CD4-positive, CD25-positive, alpha-beta regulatory T cell (primary cell): ENCODE results near the gene CETN2. TPM values are rescaled to one million over a fixed set of nuclear protein-coding genes. Genes with fewer than 3 reads are reported as not detected.
"Not testable (repeated sequence)": the region's sequence is repeated elsewhere in the genome, so short reads cannot be mapped to it uniquely, and the experiment has no call there.

ENCODE experiments used
- ATAC-seq, 2 donors: fragments of 150-1000 bp; cut with Tn5 transposase; one replicate each; pipeline ENCODE4 v1.10.0; 2021; ENCODE audit warnings: low read depth in 2 of 2, moderate number of reproducible peaks in 2 of 2, moderate library complexity in 1 of 2
- DNase-seq, 3 donors: peaks; one replicate each; pipeline versions ENCODE4 v3.0.0 to v3.0.0-alpha.2; 2012 to 2022; ENCODE audit warnings: mixed read lengths in 1 of 3
- H3K27ac ChIP-seq: one replicate; pipeline ENCODE4 v1.7.0; 2013; ENCODE audit warnings: mild to moderate bottlenecking, low read length; ENCODE audit not compliant: insufficient read depth, poor library complexity, severe bottlenecking
- H3K27me3 ChIP-seq: one replicate; pipeline ENCODE4 v1.7.0; 2013; ENCODE audit warnings: low read length; ENCODE audit not compliant: control insufficient read depth, insufficient read depth
- H3K36me3 ChIP-seq: one replicate; pipeline ENCODE4 v1.7.0; 2013; ENCODE audit warnings: mild to moderate bottlenecking, low read length, moderate library complexity; ENCODE audit not compliant: control insufficient read depth, insufficient read depth
- H3K4me1 ChIP-seq: 2 replicates; pipeline ENCODE4 v1.7.0; 2013; ENCODE audit warnings: mild to moderate bottlenecking, low read length; ENCODE audit not compliant: insufficient read depth, control insufficient read depth, poor library complexity, severe bottlenecking
- H3K4me3 ChIP-seq: one replicate; pipeline ENCODE4 v1.7.0; 2013; ENCODE audit warnings: low read depth, mild to moderate bottlenecking, low read length, moderate library complexity
- H3K9me3 ChIP-seq, 2 experiments: 1 replicate in 1 of 2; 2 replicates in 1 of 2; pipeline ENCODE4 v1.7.0; 2013; ENCODE audit warnings: low read length in 2 of 2, mild to moderate bottlenecking in 1 of 2, moderate library complexity in 1 of 2; ENCODE audit not compliant: control insufficient read depth in 2 of 2
- H3K27ac Mint-ChIP-seq, 3 donors: one replicate each; pipeline ENCODE4 v1.8.0; 2020 to 2022; ENCODE audit warnings: mild to moderate bottlenecking in 3 of 3, mixed read lengths in 3 of 3, moderate library complexity in 2 of 3
- H3K27me3 Mint-ChIP-seq: one replicate; pipeline ENCODE4 v1.8.0; 2022; ENCODE audit warnings: mild to moderate bottlenecking, mixed read lengths
- H3K36me3 Mint-ChIP-seq: one replicate; pipeline ENCODE4 v1.8.0; 2020; ENCODE audit warnings: mixed read lengths
- H3K4me1 Mint-ChIP-seq, 4 donors: one replicate each; pipeline ENCODE4 v1.8.0; 2020 to 2022; ENCODE audit warnings: mixed read lengths in 4 of 4, mild to moderate bottlenecking in 1 of 4
- H3K4me3 Mint-ChIP-seq, 4 donors: one replicate each; pipeline ENCODE4 v1.8.0; 2020 to 2022; ENCODE audit warnings: mild to moderate bottlenecking in 4 of 4, mixed read lengths in 4 of 4, moderate library complexity in 3 of 4
- H3K9me3 Mint-ChIP-seq, 7 donors: one replicate each; pipeline ENCODE4 v1.8.0; 2020 to 2022; ENCODE audit warnings: mixed read lengths in 7 of 7, mild to moderate bottlenecking in 3 of 7, moderate library complexity in 2 of 7
- polyA plus RNA-seq, 4 donors: library from polyadenylated mRNA; unstranded; fragments of 300-500 nt; fragmentation: Illumina TruSeq; gene quantifications; one replicate each; pipeline ENCODE4 v1.2.3, GENCODE V29; 2021
- total RNA-seq: library from RNA; stranded (reverse); gene quantifications from one replicate; pipeline ENCODE4 v1.2.3, GENCODE V29; 2022

The CETN2 gene
- total and polyA plus RNA-seq, 5 donors from 2014 or later, result 6.1 to 22.2 (median 20.2) TPM

DNA sequence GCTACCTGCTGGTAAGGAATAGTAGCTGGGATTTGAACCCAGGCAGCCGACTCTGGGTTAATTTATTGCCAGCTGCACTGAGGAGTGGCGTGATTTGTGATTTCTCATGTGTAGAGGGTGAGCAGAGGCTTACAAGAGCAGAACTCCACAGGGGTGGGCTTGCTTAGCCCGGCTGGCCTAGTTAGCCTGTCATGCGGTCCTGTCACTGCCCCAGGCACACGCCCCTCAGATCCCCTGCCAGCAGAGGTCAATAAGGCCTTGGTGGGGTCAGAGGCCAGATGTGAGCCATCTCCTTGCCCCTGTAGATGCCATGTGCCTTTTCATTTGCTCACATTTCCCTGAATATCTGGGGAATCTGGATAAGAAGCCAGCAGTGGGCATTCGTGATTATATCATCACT lies 13.7 kb upstream of the CETN2 start:
- Mint-ChIP-seq H3K9me3 (peaks cover 0 to 2% (median 0%) of the 10 kb centered on the region in 7 donors), H3K36me3 (peaks cover 3% of the 10 kb centered on the region), H3K27me3 (no peaks in the 10 kb centered on the region), H3K4me1 (peaks cover 0 to 4% (median 0%) of the 10 kb centered on the region in 4 donors), H3K27ac (no peak overlapping the region), H3K4me3 (no peak overlapping the region)
- Histone ChIP-seq H3K4me3 (no peak overlapping the region), H3K9me3 (no peaks in the 10 kb centered on the region), H3K27me3 (no peaks in the 10 kb centered on the region), H3K36me3 (peaks cover 5% of the 10 kb centered on the region), H3K4me1 (no peaks in the 10 kb centered on the region), H3K27ac (no peak overlapping the region)
- no peak for DNase-seq
- ATAC-seq, result no peak

DNA sequence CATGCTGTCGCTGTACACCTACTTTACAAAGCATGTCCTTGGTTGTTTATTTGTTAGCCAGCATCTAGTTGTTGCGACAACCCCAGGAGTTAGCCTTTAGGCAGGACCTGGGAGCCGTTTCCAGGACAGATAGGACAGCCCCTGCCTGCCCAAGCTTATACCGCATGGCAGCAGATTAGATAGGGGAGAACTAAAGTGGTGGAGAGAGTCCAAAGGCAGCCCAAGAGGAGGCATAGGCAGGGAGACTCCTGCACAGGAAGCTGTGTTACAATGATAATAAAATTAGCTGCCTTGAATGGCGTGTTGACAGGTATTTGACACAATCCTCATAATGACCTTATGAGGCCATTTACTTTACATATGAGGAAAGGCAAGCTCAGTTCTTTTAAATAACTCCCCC lies 13.3 kb upstream of the CETN2 start:
- Histone ChIP-seq H3K9me3 (no peaks in the 10 kb centered on the region), H3K4me1 (no peaks in the 10 kb centered on the region), H3K27ac (no peak overlapping the region), H3K27me3 (no peaks in the 10 kb centered on the region), H3K36me3 (peaks cover 5% of the 10 kb centered on the region), H3K4me3 (no peak overlapping the region)
- no peak for ATAC-seq
- Mint-ChIP-seq H3K27ac (no peak overlapping the region), H3K27me3 (no peaks in the 10 kb centered on the region), H3K4me1 (peaks cover 0 to 8% (median 0%) of the 10 kb centered on the region in 4 donors), H3K4me3 (no peak overlapping the region), H3K9me3 (peaks cover 0 to 2% (median 0%) of the 10 kb centered on the region in 7 donors), H3K36me3 (peaks cover 3% of the 10 kb centered on the region)
- no peak for DNase-seq

GRCh38 chrX:152842772-152843338 lies 12.3 kb upstream of the CETN2 start:
- Mint-ChIP-seq H3K27me3 (no peaks in the 10 kb centered on the region), H3K9me3 (peaks cover 0 to 2% (median 0%) of the 10 kb centered on the region in 7 donors), H3K4me1 (peaks cover 0 to 11% (median 0%) of the 10 kb centered on the region in 4 donors), H3K4me3 (no peak overlapping the region), H3K27ac (no peak overlapping the region), H3K36me3 (peaks cover 3% of the 10 kb centered on the region)
- peaks cover 5% of the 10 kb centered on the region for H3K36me3 ChIP-seq
- H3K27ac ChIP-seq, result no peak overlapping the region
- H3K9me3 ChIP-seq, result no peaks in the 10 kb centered on the region
- H3K27me3 ChIP-seq, result no peaks in the 10 kb centered on the region
- H3K4me3 ChIP-seq, result no peak overlapping the region
- no peaks in the 10 kb centered on the region for H3K4me1 ChIP-seq
- DNase-seq, result no peak
- no peak for ATAC-seq

DNA sequence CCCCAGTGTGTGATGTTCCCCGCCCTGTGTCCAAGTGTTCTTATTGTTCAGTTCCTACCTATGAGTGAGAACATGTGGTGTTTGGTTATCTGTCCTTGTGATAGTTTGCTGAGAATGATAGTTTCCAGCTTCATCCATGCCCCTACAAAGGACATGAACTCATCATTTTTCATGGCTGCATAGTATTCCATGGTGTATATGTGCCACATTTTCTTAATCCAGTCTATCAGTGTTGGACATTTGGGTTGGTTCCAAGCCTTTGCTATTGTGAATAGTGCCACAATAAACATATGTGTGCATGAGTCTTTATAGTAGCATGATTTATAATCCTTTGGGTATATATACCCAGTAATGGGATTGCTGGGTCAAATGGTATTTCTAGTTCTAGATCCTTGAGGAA lies 4.9 kb upstream of the CETN2 start:
- peak overlapping the region in 1 of 4 donors; percentile 61 for H3K4me3 Mint-ChIP-seq
- H3K9me3 Mint-ChIP-seq, H3K36me3 Mint-ChIP-seq, ATAC-seq, DNase-seq, H3K4me3 ChIP-seq, H3K9me3 ChIP-seq, H3K27me3 ChIP-seq, H3K27ac ChIP-seq, H3K27ac Mint-ChIP-seq, H3K36me3 ChIP-seq, H3K27me3 Mint-ChIP-seq: not testable (repeated sequence)
- peaks cover 0 to 31% (median 11%) of the 10 kb centered on the region in 4 donors for H3K4me1 Mint-ChIP-seq
- H3K4me1 ChIP-seq, result peaks cover 13% of the 10 kb centered on the region

- DNase-seq (no peak), ATAC-seq (no peak)
- Histone ChIP-seq H3K4me3 (no peak overlapping the region), H3K27me3 (no peaks in the 10 kb centered on the region), H3K27ac (no peak overlapping the region), H3K9me3 (no peaks in the 10 kb centered on the region), H3K4me1 (peaks cover 19% of the 10 kb centered on the region), H3K36me3 (no peaks in the 10 kb centered on the region)
- peaks cover 0 to 39% (median 12%) of the 10 kb centered on the region in 4 donors for H3K4me1 Mint-ChIP-seq
- no peak overlapping the region for H3K27ac Mint-ChIP-seq
- peaks cover 0 to 2% (median 0%) of the 10 kb centered on the region in 7 donors for H3K9me3 Mint-ChIP-seq
- peaks cover 4% of the 10 kb centered on the region for H3K36me3 Mint-ChIP-seq
- no peaks in the 10 kb centered on the region for H3K27me3 Mint-ChIP-seq
- H3K4me3 Mint-ChIP-seq, result peak overlapping the region in 2 of 4 donors; percentile 52 to 61
Measured at GRCh38 chrX:152833378-152833777, 2.8 kb upstream of the CETN2 start.

- Histone ChIP-seq H3K9me3 (no peaks in the 10 kb centered on the region), H3K36me3 (no peaks in the 10 kb centered on the region), H3K27me3 (no peaks in the 10 kb centered on the region), H3K4me3 (no peak overlapping the region), H3K27ac (no peak overlapping the region), H3K4me1 (peaks cover 19% of the 10 kb centered on the region)
- Mint-ChIP-seq H3K27ac (peak overlapping the region in 1 of 3 donors; percentile 9), H3K36me3 (peaks cover 4% of the 10 kb centered on the region), H3K4me1 (peaks cover 0 to 39% (median 10%) of the 10 kb centered on the region in 4 donors), H3K4me3 (peak overlapping the region; percentile 5 to 50 (median 49)), H3K27me3 (no peaks in the 10 kb centered on the region), H3K9me3 (peaks cover 0 to 2% (median 0%) of the 10 kb centered on the region in 7 donors)
- no peak for ATAC-seq
- DNase-seq, result no peak
Measured at GRCh38 chrX:152832520-152832919, 2.0 kb upstream of the CETN2 start.

GRCh38 chrX:152831391-152831790 lies 834 bp upstream of the CETN2 start:
- no peak for DNase-seq
- Histone ChIP-seq H3K27me3 (no peaks in the 10 kb centered on the region), H3K9me3 (no peaks in the 10 kb centered on the region), H3K4me3 (peak overlapping the region; percentile 78), H3K27ac (peak overlapping the region; percentile 47), H3K4me1 (peaks cover 19% of the 10 kb centered on the region), H3K36me3 (no peaks in the 10 kb centered on the region)
- Mint-ChIP-seq H3K9me3 (peaks cover 0 to 2% (median 0%) of the 10 kb centered on the region in 7 donors), H3K36me3 (peaks cover 4% of the 10 kb centered on the region), H3K27me3 (no peaks in the 10 kb centered on the region), H3K27ac (peak overlapping the region in 2 of 3 donors; percentile 94 to 97), H3K4me3 (peak overlapping the region; percentile 92 to 96 (median 94)), H3K4me1 (peaks cover 0 to 39% (median 10%) of the 10 kb centered on the region in 4 donors)
- no peak for ATAC-seq

DNA sequence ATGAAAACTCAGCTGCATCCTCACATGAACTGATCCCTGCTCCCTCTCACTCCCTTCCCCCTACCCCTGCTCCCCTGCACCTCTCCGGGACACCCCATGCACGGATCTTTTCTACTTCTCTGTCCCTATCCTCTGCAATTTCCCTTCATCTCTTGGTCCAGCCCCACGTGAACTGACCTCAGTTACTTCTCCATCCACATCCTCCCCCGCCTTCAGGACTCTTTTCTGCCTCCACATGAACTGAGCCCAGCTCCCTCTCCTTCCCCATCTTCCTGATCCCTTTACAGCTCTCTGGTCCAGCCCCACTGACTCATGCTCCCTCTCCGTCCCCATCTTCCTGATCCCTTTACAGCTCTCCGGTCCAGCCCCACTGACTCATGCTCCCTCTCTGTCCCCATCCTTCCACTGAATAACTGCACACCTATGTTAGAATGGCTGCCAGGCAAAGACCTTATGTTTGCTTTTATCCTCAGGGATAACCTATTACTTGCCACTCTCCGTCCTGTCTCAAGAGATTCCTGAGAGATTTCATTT lies 5.6 kb downstream of the CETN2 start:
- H3K27ac ChIP-seq, result no peak overlapping the region
- H3K36me3 ChIP-seq, result no peaks in the 10 kb centered on the region
- DNase-seq (no peak), ATAC-seq (no peak)
- no peaks in the 10 kb centered on the region for H3K9me3 Mint-ChIP-seq
- peaks cover 0 to 4% (median under 1%) of the 10 kb centered on the region in 4 donors for H3K4me1 Mint-ChIP-seq
- H3K9me3 ChIP-seq, result no peaks in the 10 kb centered on the region
- peaks cover 4% of the 10 kb centered on the region for H3K27me3 Mint-ChIP-seq
- H3K4me1 ChIP-seq, result peaks cover under 1% of the 10 kb centered on the region
- no peak overlapping the region for H3K4me3 ChIP-seq
- no peaks in the 10 kb centered on the region for H3K27me3 ChIP-seq
- H3K4me3 Mint-ChIP-seq, result no peak overlapping the region
- no peaks in the 10 kb centered on the region for H3K36me3 Mint-ChIP-seq
- H3K27ac Mint-ChIP-seq, result no peak overlapping the region
